NCI-H82 treated with DMSO at 0.1 percent for 48 hours (cell line): ENCODE results near the gene TTLL3.
A peak's percentile ranks its signal among the peaks of the same experiment; 100 is the strongest.
"Not testable (repeated sequence)": the region's sequence is repeated elsewhere in the genome, so short reads cannot be mapped to it uniquely, and the experiment has no call there.

Experiments used
- DNase-seq: peaks from one replicate; lab custom pipeline; 2025; ENCODE audit not compliant: unreplicated experiment; lab: John Stamatoyannopoulos, UW

The TTLL3 gene

GRCh38 chr3:9834520-9835380 lies 24.7 kb downstream of the TTLL3 start:
- no peak for DNase-seq

- no peak for DNase-seq
Measured at GRCh38 chr3:9837701-9838582, 27.9 kb downstream of the TTLL3 start.

- no peak for DNase-seq
Measured at GRCh38 chr3:9838856-9839255, 28.8 kb downstream of the TTLL3 start.

- DNase-seq = no peak
Measured at GRCh38 chr3:9841015-9841414, 31.0 kb downstream of the TTLL3 start.

GRCh38 chr3:9843715-9844438 lies 33.8 kb downstream of the TTLL3 start, which contains the start of gene RPUSD3:
Gene RPUSD3 (minus strand): TSS chr3:9844008. CDS start chr3:9843990, 18 bp downstream.
- peak; percentile 68 for DNase-seq

DNA sequence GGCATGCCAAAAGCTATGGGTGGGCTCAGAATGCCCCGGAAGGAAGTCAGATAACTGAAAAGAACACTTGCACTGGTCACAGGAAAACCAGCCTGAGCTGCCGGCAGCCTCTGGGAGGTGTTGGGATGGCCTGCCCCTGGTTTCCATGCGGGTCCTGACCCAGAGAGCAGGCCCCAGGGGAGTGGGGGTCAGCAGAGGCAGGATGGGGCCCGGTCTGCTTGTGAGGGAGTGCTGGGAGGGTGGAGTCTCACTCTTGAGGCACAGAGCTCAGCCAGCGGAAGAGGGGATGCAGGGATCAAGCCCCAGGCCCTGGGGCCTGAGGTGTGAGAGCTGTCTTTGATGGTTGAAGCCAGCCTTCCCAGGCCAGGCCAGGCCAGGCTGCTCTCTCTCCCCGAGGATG lies 36.2 kb downstream of the TTLL3 start:
- DNase-seq = no peak

GRCh38 chr3:9846931-9847488 lies 36.9 kb downstream of the TTLL3 start:
- no peak for DNase-seq

DNA sequence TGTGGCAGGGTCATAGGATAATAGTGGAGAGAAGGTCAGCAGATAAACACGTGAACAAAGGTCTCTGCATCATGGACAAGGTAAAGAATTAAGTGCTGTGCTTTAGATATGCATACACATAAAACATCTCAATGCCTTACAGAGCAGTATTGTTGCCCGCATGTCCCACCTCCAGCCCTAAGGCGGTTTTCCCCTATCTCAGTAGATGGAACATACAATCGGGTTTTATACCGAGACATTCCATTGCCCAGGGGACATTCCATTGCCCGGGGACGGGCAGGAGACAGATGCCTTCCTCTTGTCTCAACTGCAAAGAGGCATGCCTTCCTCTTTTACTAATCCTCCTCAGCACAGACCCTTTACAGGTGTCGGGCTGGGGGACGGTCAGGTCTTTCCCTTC lies 37.8 kb downstream of the TTLL3 start:
- not testable (repeated sequence) for DNase-seq

- not testable (repeated sequence) for DNase-seq
Measured at GRCh38 chr3:9848860-9849259, 38.8 kb downstream of the TTLL3 start.

- not testable (repeated sequence) for DNase-seq
Measured at GRCh38 chr3:9851383-9851782, 41.3 kb downstream of the TTLL3 start.

DNA sequence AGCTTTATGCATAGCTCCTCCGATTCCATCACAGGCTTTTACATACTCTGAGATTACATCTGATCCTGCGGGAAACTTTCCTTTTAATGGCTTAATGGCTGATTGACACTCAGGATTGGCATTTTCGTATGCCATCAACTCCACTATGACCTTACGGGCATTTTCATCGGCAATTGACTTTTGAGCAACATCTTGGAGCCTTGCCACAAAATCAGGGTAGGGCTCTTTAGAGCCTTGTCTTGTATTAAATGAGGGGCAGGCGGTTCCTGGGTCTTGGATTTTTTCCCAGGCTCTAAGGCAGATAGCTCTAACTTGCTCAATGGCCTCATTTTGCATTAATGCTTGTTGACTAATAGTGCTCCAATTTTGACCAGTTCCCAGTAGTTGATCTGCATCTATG lies 41.9 kb downstream of the TTLL3 start:
- not testable (repeated sequence) for DNase-seq

DNA sequence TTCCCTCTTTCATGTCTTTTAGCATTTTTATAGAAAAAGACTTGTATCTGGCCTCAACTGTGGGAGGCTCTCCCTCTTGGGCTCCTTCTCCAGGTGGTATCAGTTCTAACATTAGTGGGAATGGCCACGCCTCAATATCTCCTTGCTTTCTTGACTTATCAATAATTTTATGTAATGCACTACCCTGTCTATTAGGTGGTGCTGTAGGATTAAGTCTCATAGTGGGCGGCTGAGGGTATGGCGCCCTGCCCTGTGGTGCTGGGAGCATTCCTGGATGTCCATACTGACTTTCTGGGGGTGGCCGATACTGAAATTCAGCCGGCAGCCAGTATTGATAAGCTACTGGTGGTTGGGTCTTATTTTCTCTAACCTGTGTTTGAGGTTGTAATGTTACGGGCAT lies 42.5 kb downstream of the TTLL3 start:
- no peak for DNase-seq

DNA sequence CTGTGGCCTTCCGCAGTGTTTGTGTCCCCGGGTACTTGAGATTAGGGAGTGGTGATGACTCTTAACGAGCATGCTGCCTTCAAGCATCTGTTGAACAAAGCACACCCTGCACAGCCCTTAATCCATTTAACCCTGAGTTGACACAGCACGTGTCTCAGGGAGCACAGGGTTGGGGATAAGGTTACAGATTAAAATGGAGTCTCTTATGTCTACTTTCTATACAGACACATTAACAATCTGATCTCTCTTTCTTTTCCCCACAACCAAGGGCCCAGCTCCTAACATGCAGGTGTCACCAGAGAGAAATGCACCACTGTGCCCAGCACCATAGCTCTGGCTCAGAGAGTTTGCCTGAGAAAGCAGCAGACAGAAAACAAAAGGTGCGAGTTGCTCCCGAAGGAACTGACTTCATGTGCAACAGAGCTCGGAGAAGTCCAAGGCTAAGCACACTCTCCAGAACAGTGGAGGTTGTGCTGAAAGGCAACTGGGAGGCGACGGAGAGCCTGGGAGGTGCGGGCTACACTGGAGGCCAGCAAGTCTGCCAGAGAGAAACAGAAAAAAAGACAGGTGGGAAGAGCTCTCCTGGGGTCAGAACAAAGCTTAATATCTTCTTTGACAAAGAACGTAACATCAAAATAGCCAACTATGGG lies 44.4 kb downstream of the TTLL3 start:
- DNase-seq = peak; percentile 72

- DNase-seq = no peak
Measured at GRCh38 chr3:9855594-9855993, 45.5 kb downstream of the TTLL3 start.

DNA sequence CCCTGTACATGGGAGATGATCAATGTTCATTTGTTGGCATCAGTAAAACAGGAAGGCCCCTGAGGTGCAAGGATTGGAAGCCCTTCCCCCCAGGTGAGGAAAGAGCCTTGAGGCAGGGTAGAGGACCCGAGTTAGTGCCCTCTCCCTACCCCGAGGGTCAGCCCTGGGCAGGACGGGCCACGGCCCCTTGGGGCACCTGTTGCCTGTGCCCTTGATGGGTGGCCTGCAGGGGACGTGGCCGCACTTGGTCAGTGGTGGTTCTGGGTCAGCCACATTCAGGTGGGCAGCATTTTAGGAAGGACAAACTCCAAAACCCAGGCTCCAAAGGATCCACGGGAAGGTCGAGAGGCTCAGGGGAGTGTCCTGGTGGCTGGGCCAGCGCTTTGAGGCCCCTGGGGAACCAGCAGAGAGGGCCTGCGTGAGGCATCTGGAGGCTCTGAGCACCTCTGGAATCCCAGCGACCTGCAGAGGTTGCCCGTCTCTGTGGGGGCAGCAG lies 49.5 kb downstream of the TTLL3 start:
- DNase-seq = no peak

- no peak for DNase-seq
Measured at GRCh38 chr3:9861201-9861600, 51.1 kb downstream of the TTLL3 start.

GRCh38 chr3:9861626-9862130 lies 51.6 kb downstream of the TTLL3 start:
- no peak for DNase-seq

GRCh38 chr3:9862391-9863057 lies 52.5 kb downstream of the TTLL3 start:
- DNase-seq = no peak

- no peak for DNase-seq
Measured at GRCh38 chr3:9863058-9863772, 53.2 kb downstream of the TTLL3 start.
